ENCODE measurements around the gene RRP1. TPM values are rescaled to one million over a fixed set of nuclear protein-coding genes. Genes with fewer than 3 reads are reported as not detected.
A peak's percentile ranks its signal among the peaks of the same experiment; 100 is the strongest.

RRP1 gene
- total and polyA plus RNA-seq, 9 of the 15 experiments (the other 6 are each of a cell fraction or from before 2014, with no cell fraction given) = 0.89 to 105 (median 51.6) TPM

DNA sequence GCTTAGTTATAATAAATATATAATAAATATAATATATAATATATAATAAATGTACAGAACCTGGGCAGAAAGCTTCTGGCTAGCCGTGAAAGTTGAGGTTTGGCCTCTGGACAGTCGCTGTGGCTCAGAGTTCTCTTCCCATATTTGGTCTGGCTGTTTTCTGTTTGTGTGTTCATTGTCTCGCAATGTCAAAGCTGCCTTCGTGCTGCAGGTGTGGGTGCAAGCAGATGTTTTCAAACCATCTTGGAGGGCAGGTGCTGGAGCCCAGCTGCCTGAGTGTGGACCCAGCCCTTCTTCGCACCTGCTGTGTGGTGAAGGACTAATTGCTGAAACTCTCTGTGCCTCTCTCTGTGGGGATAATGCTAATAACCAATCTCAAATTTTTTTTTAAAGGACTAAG, 9.7 kb upstream of the RRP1 start:
- Histone ChIP-seq H3K36me3 (ENCODE audit: control insufficient read depth, insufficient read depth, low read length) (peaks cover 2% of the 10 kb centered on the region; the same call in 1 of the 3 replicates), H3K4me2 (ENCODE audit: insufficient read depth, low read length) (no peak overlapping the region), H2AFZ (ENCODE audit: low read depth, low read length) (no peak overlapping the region), H3K27me3 (ENCODE audit: control insufficient read depth in 2 of 2, insufficient read depth in 2 of 2, low read length in 2 of 2) (no peaks in the 10 kb centered on the region), H3K4me1 (replicated peaks in 1 of 2; ENCODE audit: control insufficient read depth in 2 of 2, insufficient read depth in 2 of 2, low read length in 2 of 2) (peaks cover 15 to 39% of the 10 kb centered on the region in 2 experiments), H3K9me3 (replicated peaks; ENCODE audit: control insufficient read depth, insufficient read depth, low read depth, low read length) (no peaks in the 10 kb centered on the region), H3K4me3 (no peak overlapping the region), H4K20me1 (replicated peaks; ENCODE audit: control insufficient read depth, insufficient read depth, low read length) (no peaks in the 10 kb centered on the region), H3K27ac (ENCODE audit: extremely low read depth, low read depth, low read length) (no peak overlapping the region), H3K79me2 (ENCODE audit: control insufficient read depth, insufficient read depth, low read length) (peaks cover 14% of the 10 kb centered on the region), H3K9me1 (ENCODE audit: control insufficient read depth, insufficient read depth, low read length) (peaks cover 2% of the 10 kb centered on the region), H3K9ac (ENCODE audit: insufficient read depth in 1 of 2, low read depth in 2 of 2, low read length in 2 of 2) (no peak overlapping the region)
- no peak for TF ChIP-seq MCM2 (IDR thresholded peaks at IDR 0.05; ENCODE audit: low read depth)
- TF ChIP-seq KAT8 (IDR thresholded peaks at IDR 0.05; ENCODE audit: low read depth) = no peak
- peak; percentile 8 for TF ChIP-seq ZFP36 (IDR thresholded peaks at IDR 0.05; ENCODE audit: low read depth, low read length, partially characterized antibody)
- no peak for TF ChIP-seq TAL1 (IDR thresholded peaks at IDR 0.05)
- no peak for TF ChIP-seq ZNF639 (CRISPR knock-in tag; conservative IDR thresholded peaks at IDR 0.05 in 1 of 2, IDR thresholded peaks at IDR 0.05 in 1 of 2)
- no peak for TF ChIP-seq ZNF274 (IDR thresholded peaks at IDR 0.05; ENCODE audit: borderline replicate concordance, low read depth, low read length)
- no peak for TF ChIP-seq KLF16 (IDR thresholded peaks at IDR 0.05)
- no peak for TF ChIP-seq ZNF699 (CRISPR knock-in tag; IDR thresholded peaks at IDR 0.05; ENCODE audit: insufficient replicate concordance)
- no peak for TF ChIP-seq ZNF609 (CRISPR knock-in tag; IDR thresholded peaks at IDR 0.05; ENCODE audit: borderline replicate concordance)
- ChIA-PET POLR2A (interaction anchor here (0.6 to 0.9 kb wide), 4 partner anchors 8 to 120 kb away, joined by 3 to 4 read pairs (median 3); partner anchors contain the start of genes HSF2BP and RRP1B), CTCF (ENCODE audit: low intra/inter-chr PET ratio) (no interaction called here)
- ATAC-seq = no peak
- WGBS (ENCODE audit: insufficient coverage, low coverage, missing lambda C conversion rate) = 68% methylated on average over 5 of the region's 5 CpGs
- no peak for FAIRE-seq
- in situ Hi-C loops (cut with MboI) = loop anchor here (25.0 kb wide), 1 partner anchor 358 kb away; the partner anchor contains the start of gene GATD3
- no peak for DNase-seq (ENCODE audit: extremely low read depth in 1 of 4, low spot score in 3 of 4)
- BruUV-seq (replicated peaks) = no TSS peak
- intact Hi-C loops (cut with micrococcal nuclease) = no loop called here

All from K562 (cell line).